ENCODE data around the gene TSPAN12.
"Not testable (repeated sequence)": the region's sequence is repeated elsewhere in the genome, so short reads cannot be mapped to it uniquely, and the experiment has no call there.

The TSPAN12 gene

GRCh38 chr7:120805636-120806388 lies 52.1 kb downstream of the TSPAN12 start:
- Mint-ChIP-seq H3K27me3 (peaks cover 12% of the 10 kb centered on the region), H3K4me1 (ENCODE audit: low read depth) (no peaks in the 10 kb centered on the region), H3K4me3 (no peak overlapping the region), H3K36me3 (ENCODE audit: low read depth) (no peaks in the 10 kb centered on the region), H3K27ac (no peak overlapping the region), H3K9me3 (no peaks in the 10 kb centered on the region)
- no peak for DNase-seq

GRCh38 chr7:120802751-120803150 lies 55.2 kb downstream of the TSPAN12 start:
- H3K36me3 Mint-ChIP-seq (ENCODE audit: low read depth), result no peaks in the 10 kb centered on the region
- DNase-seq, result no peak
- no peaks in the 10 kb centered on the region for H3K9me3 Mint-ChIP-seq
- H3K27me3 Mint-ChIP-seq, result peaks cover 13% of the 10 kb centered on the region
- H3K4me3 Mint-ChIP-seq, result no peak overlapping the region
- H3K4me1 Mint-ChIP-seq (ENCODE audit: low read depth), result no peaks in the 10 kb centered on the region
- H3K27ac Mint-ChIP-seq, result no peak overlapping the region

GRCh38 chr7:120799813-120800475 lies 58.0 kb downstream of the TSPAN12 start:
- H3K9me3 Mint-ChIP-seq, result no peaks in the 10 kb centered on the region

GRCh38 chr7:120799147-120799546 lies 58.8 kb downstream of the TSPAN12 start:
- no peak overlapping the region for H3K4me3 Mint-ChIP-seq
- H3K27me3 Mint-ChIP-seq, result peaks cover 7% of the 10 kb centered on the region
- H3K27ac Mint-ChIP-seq, result no peak overlapping the region
- H3K9me3 Mint-ChIP-seq, result no peaks in the 10 kb centered on the region
- no peaks in the 10 kb centered on the region for H3K36me3 Mint-ChIP-seq (ENCODE audit: low read depth)
- no peaks in the 10 kb centered on the region for H3K4me1 Mint-ChIP-seq (ENCODE audit: low read depth)
- no peak for DNase-seq

More at GRCh38 chr7:120799813-120800475, 58.0 kb downstream of the TSPAN12 start:
- H3K4me3 Mint-ChIP-seq, result no peak overlapping the region
- H3K27me3 Mint-ChIP-seq, result peaks cover 9% of the 10 kb centered on the region
- H3K4me1 Mint-ChIP-seq (ENCODE audit: low read depth), result no peaks in the 10 kb centered on the region
- H3K27ac Mint-ChIP-seq, result no peak overlapping the region
- no peaks in the 10 kb centered on the region for H3K36me3 Mint-ChIP-seq (ENCODE audit: low read depth)
- DNase-seq, result no peak

GRCh38 chr7:120797026-120797645 lies 60.8 kb downstream of the TSPAN12 start:
- Mint-ChIP-seq H3K27me3 (peaks cover 7% of the 10 kb centered on the region), H3K4me1 (ENCODE audit: low read depth) (no peaks in the 10 kb centered on the region), H3K9me3 (no peaks in the 10 kb centered on the region), H3K36me3 (ENCODE audit: low read depth) (no peaks in the 10 kb centered on the region), H3K27ac (no peak overlapping the region), H3K4me3 (no peak overlapping the region)
- no peak for DNase-seq

- Mint-ChIP-seq H3K27me3 (no peaks in the 10 kb centered on the region), H3K36me3 (ENCODE audit: low read depth) (no peaks in the 10 kb centered on the region), H3K4me3 (no peak overlapping the region), H3K9me3 (no peaks in the 10 kb centered on the region), H3K4me1 (ENCODE audit: low read depth) (no peaks in the 10 kb centered on the region), H3K27ac (no peak overlapping the region)
- no peak for DNase-seq
These were observed 63.7 kb downstream of the TSPAN12 start for GRCh38 chr7:120794106-120794729.

GRCh38 chr7:120793213-120793936 lies 64.6 kb downstream of the TSPAN12 start:
- Mint-ChIP-seq H3K4me1 (ENCODE audit: low read depth) (no peaks in the 10 kb centered on the region), H3K27ac (no peak overlapping the region), H3K27me3 (no peaks in the 10 kb centered on the region), H3K36me3 (ENCODE audit: low read depth) (no peaks in the 10 kb centered on the region), H3K9me3 (no peaks in the 10 kb centered on the region), H3K4me3 (no peak overlapping the region)
- DNase-seq, result no peak

- H3K36me3 Mint-ChIP-seq (ENCODE audit: low read depth), result no peaks in the 10 kb centered on the region
- no peak overlapping the region for H3K4me3 Mint-ChIP-seq
- H3K27ac Mint-ChIP-seq, result no peak overlapping the region
- H3K9me3 Mint-ChIP-seq, result no peaks in the 10 kb centered on the region
- H3K4me1 Mint-ChIP-seq (ENCODE audit: low read depth), result no peaks in the 10 kb centered on the region
- no peak for DNase-seq
- H3K27me3 Mint-ChIP-seq, result no peaks in the 10 kb centered on the region
These were observed 65.1 kb downstream of the TSPAN12 start for GRCh38 chr7:120792861-120793130.

- DNase-seq, result peak; percentile 72
- H3K27me3 Mint-ChIP-seq, result no peaks in the 10 kb centered on the region
- no peaks in the 10 kb centered on the region for H3K9me3 Mint-ChIP-seq
- no peak overlapping the region for H3K27ac Mint-ChIP-seq
- H3K4me3 Mint-ChIP-seq, result no peak overlapping the region
- no peaks in the 10 kb centered on the region for H3K4me1 Mint-ChIP-seq (ENCODE audit: low read depth)
- H3K36me3 Mint-ChIP-seq (ENCODE audit: low read depth), result no peaks in the 10 kb centered on the region
These were observed 65.7 kb downstream of the TSPAN12 start for GRCh38 chr7:120792091-120792860.

- Mint-ChIP-seq H3K36me3 (ENCODE audit: low read depth) (no peaks in the 10 kb centered on the region), H3K4me1 (ENCODE audit: low read depth) (no peaks in the 10 kb centered on the region), H3K9me3 (no peaks in the 10 kb centered on the region), H3K27me3 (no peaks in the 10 kb centered on the region), H3K4me3 (no peak overlapping the region), H3K27ac (no peak overlapping the region)
- no peak for DNase-seq
These were observed 72.8 kb downstream of the TSPAN12 start for GRCh38 chr7:120785095-120785494.

GRCh38 chr7:120783721-120784120 lies 74.2 kb downstream of the TSPAN12 start:
- Mint-ChIP-seq H3K4me3 (no peak overlapping the region), H3K36me3 (ENCODE audit: low read depth) (no peaks in the 10 kb centered on the region), H3K4me1 (ENCODE audit: low read depth) (no peaks in the 10 kb centered on the region), H3K27ac (no peak overlapping the region), H3K9me3 (no peaks in the 10 kb centered on the region), H3K27me3 (no peaks in the 10 kb centered on the region)
- DNase-seq, result no peak

GRCh38 chr7:120783273-120783672 lies 74.7 kb downstream of the TSPAN12 start:
- Mint-ChIP-seq H3K9me3 (no peaks in the 10 kb centered on the region), H3K36me3 (ENCODE audit: low read depth) (no peaks in the 10 kb centered on the region), H3K4me1 (ENCODE audit: low read depth) (no peaks in the 10 kb centered on the region), H3K27ac (no peak overlapping the region), H3K27me3 (no peaks in the 10 kb centered on the region), H3K4me3 (no peak overlapping the region)
- no peak for DNase-seq

GRCh38 chr7:120781924-120782323 lies 76.0 kb downstream of the TSPAN12 start:
- not testable (repeated sequence) for H3K4me1 Mint-ChIP-seq (ENCODE audit: low read depth); H3K9me3 Mint-ChIP-seq; H3K36me3 Mint-ChIP-seq (ENCODE audit: low read depth); DNase-seq; H3K27ac Mint-ChIP-seq; H3K27me3 Mint-ChIP-seq; H3K4me3 Mint-ChIP-seq

- Mint-ChIP-seq H3K4me3 (no peak overlapping the region), H3K27ac (no peak overlapping the region), H3K27me3 (no peaks in the 10 kb centered on the region), H3K36me3 (ENCODE audit: low read depth) (no peaks in the 10 kb centered on the region), H3K4me1 (ENCODE audit: low read depth) (no peaks in the 10 kb centered on the region), H3K9me3 (no peaks in the 10 kb centered on the region)
- DNase-seq, result no peak
These were observed 77.0 kb downstream of the TSPAN12 start for GRCh38 chr7:120780938-120781337.

All from activated T-cell treated with anti-CD3 and anti-CD28 coated beads, Interleukin-2, amount 50 U/mL, for 24 hours (primary cell).